SK-N-SH (cell line): ENCODE measurements around the gene CDK14. TPM values are rescaled to one million over a fixed set of nuclear protein-coding genes. Genes with fewer than 3 reads are reported as not detected.

Experiments used
- CTCF ChIA-PET: fragments of 300-600, 350-600 bp; formaldehyde crosslinking; extraction: SDS; loops from one replicate; lab custom pipeline; 2021; lab: Yijun Ruan, JAX
- POLR2A ChIA-PET: fragments of 350-600 bp; sonication (Branson Sonifier 250); formaldehyde crosslinking; extraction: SDS; loops from one replicate; lab custom pipeline; 2020; ENCODE audit warnings: antibody characterized with exemption, inconsistent platforms; lab: Yijun Ruan, JAX
- DNase-seq: peaks from one replicate; pipeline ENCODE4 v3.0.0; 2012
- H2AFZ ChIP-seq: fragments of 200-600 bp; sonication (generic); 2 replicates; pipeline ENCODE4 v1.8.1; 2016; ENCODE audit warnings: antibody characterized with exemption, mild to moderate bottlenecking, low read depth
- H3F3A ChIP-seq: fragments of 200-600 bp; sonication (generic); replicated peaks from 2 replicates; pipeline ENCODE3; 2016; ENCODE audit warnings: antibody characterized with exemption, mild to moderate bottlenecking; ENCODE audit not compliant: insufficient read depth
- H3K27ac ChIP-seq, 2 experiments: fragments of 200-500 bp in 1 of 2; fragments of 200-600 bp in 1 of 2; sonication (Bioruptor generic) in 1 of 2; sonication (generic), shearing (Covaris generic) in 1 of 2; 2 replicates each; pipeline versions ENCODE4 v1.5.1 to v1.6.1; 2014 to 2016; ENCODE audit warnings: low read depth in 2 of 2, inconsistent platforms in 1 of 2, low read length in 1 of 2, mild to moderate bottlenecking in 1 of 2, mixed read lengths in 1 of 2
- H3K27me3 ChIP-seq: fragments of 200-600 bp; sonication (generic), shearing (Covaris generic); 2 replicates; pipeline ENCODE4 v1.6.1; 2016; ENCODE audit warnings: mixed run types; ENCODE audit not compliant: insufficient read depth
- H3K36me3 ChIP-seq, 2 experiments: fragments of 200-500 bp in 1 of 2; fragments of 200-600 bp in 1 of 2; sonication (Bioruptor generic) in 1 of 2; sonication (generic) in 1 of 2; replicated peaks in 1 of 2; 2 replicates each; pipeline versions ENCODE3 to v1.5.1; 2014 to 2016; ENCODE audit warnings: low read length in 1 of 2, mild to moderate bottlenecking in 1 of 2; ENCODE audit not compliant: insufficient read depth in 2 of 2, control insufficient read depth in 1 of 2
- H3K4me1 ChIP-seq, 2 experiments: fragments of 200-500 bp in 1 of 2; fragments of 200-600 bp in 1 of 2; sonication (Bioruptor generic) in 1 of 2; sonication (generic), shearing (Covaris generic) in 1 of 2; 2 replicates each; pipeline versions ENCODE4 v1.5.1 to v1.6.1; 2014 to 2016; ENCODE audit warnings: low read depth in 1 of 2, low read length in 1 of 2, mixed run types in 1 of 2; ENCODE audit not compliant: insufficient read depth in 2 of 2, control insufficient read depth in 1 of 2
- H3K4me2 ChIP-seq: fragments of 200-600 bp; sonication (generic), shearing (Covaris generic); 2 replicates; pipeline ENCODE4 v1.6.1; 2017; ENCODE audit warnings: mixed run types
- H3K4me3 ChIP-seq, 2 experiments: fragments of 200-500 bp in 1 of 2; fragments of 200-600 bp in 1 of 2; sonication (Bioruptor generic) in 1 of 2; sonication (generic), shearing (Covaris generic) in 1 of 2; 2 replicates each; pipeline versions ENCODE4 v1.5.1 to v1.8.1; 2014 to 2016; ENCODE audit warnings: low read depth in 2 of 2, inconsistent platforms in 1 of 2, low read length in 1 of 2, mild to moderate bottlenecking in 1 of 2, mixed read lengths in 1 of 2, moderate library complexity in 1 of 2
- H3K79me2 ChIP-seq: fragments of 200-600 bp; sonication (generic); 2 replicates; pipeline ENCODE4 v1.8.1; 2017; ENCODE audit warnings: mild to moderate bottlenecking; ENCODE audit not compliant: insufficient read depth
- H3K9ac ChIP-seq: fragments of 200-600 bp; sonication (generic); 2 replicates; pipeline ENCODE4 v1.6.1; 2017; ENCODE audit warnings: mixed run types
- H3K9me2 ChIP-seq: fragments of 200-600 bp; sonication (generic); 2 replicates; pipeline ENCODE4 v1.6.1; 2017; ENCODE audit warnings: mixed run types
- H3K9me3 ChIP-seq: fragments of 200-600 bp; sonication (generic); 2 replicates; pipeline ENCODE4 v1.6.1; 2017; ENCODE audit warnings: mixed run types, mild to moderate bottlenecking, moderate library complexity
- H4K20me1 ChIP-seq: fragments of 200-600 bp; sonication (generic); 2 replicates; pipeline ENCODE4 v1.6.1; 2017; ENCODE audit warnings: mild to moderate bottlenecking, mixed run types; ENCODE audit not compliant: insufficient read depth
- ELF1 ChIP-seq: IDR thresholded peaks from 2 replicates; pipeline ENCODE4 v1.4.0; 2012
- EP300 ChIP-seq, 2 experiments: IDR thresholded peaks; 2 replicates each; pipeline versions ENCODE4 v1.4.0 to v1.6.1; 2012; ENCODE audit warnings: borderline replicate concordance in 1 of 2, low read depth in 1 of 2, low read length in 1 of 2
- EZH2phosphoT487 ChIP-seq: fragments of 200-600 bp; sonication (generic); IDR thresholded peaks from 2 replicates; pipeline ENCODE4 v1.6.1; 2017; ENCODE audit warnings: low read depth, mixed run types, mild to moderate bottlenecking, antibody characterized with exemption, moderate library complexity, borderline replicate concordance
- FOSL2 ChIP-seq: IDR thresholded peaks from 2 replicates; pipeline ENCODE4 v1.4.0; 2012; ENCODE audit warnings: low read depth, mild to moderate bottlenecking, moderate library complexity, borderline replicate concordance
- GABPA ChIP-seq: IDR thresholded peaks from 2 replicates; pipeline ENCODE4 v1.4.0; 2012; ENCODE audit warnings: low read depth, mild to moderate bottlenecking
- GATA2 ChIP-seq: sonication (generic); formaldehyde crosslinking; IDR thresholded peaks from 2 replicates; pipeline ENCODE4 v1.5.0; 2020; ENCODE audit warnings: mild to moderate bottlenecking, missing genetic modification reagents
- NFIC ChIP-seq: IDR thresholded peaks from 2 replicates; pipeline ENCODE4 v1.4.0; 2012; ENCODE audit warnings: borderline replicate concordance
- POLR2AphosphoS5 ChIP-seq: IDR thresholded peaks from 2 replicates; pipeline ENCODE4 v1.6.1; 2012; ENCODE audit warnings: low read depth, low read length
- RAD21 ChIP-seq: IDR thresholded peaks from 2 replicates; pipeline ENCODE4 v1.6.1; 2012; ENCODE audit warnings: mild to moderate bottlenecking, low read length
- RCOR1 ChIP-seq: fragments of 150-350 bp; IDR thresholded peaks from 2 replicates; pipeline ENCODE4 v1.6.1; 2017; ENCODE audit warnings: antibody characterized with exemption, low read length
- RFX5 ChIP-seq: IDR thresholded peaks from 2 replicates; pipeline ENCODE4 v1.6.1; 2012; ENCODE audit warnings: mild to moderate bottlenecking, improper control_type of control experiment, low read length
- RXRA ChIP-seq: IDR thresholded peaks from 2 replicates; pipeline ENCODE4 v1.4.0; 2012; ENCODE audit warnings: low read depth, mild to moderate bottlenecking, borderline replicate concordance
- TAF1 ChIP-seq: IDR thresholded peaks from 2 replicates; pipeline ENCODE4 v1.6.1; 2012; ENCODE audit warnings: low read depth, mild to moderate bottlenecking, low read length, moderate library complexity, borderline replicate concordance
- TEAD4 ChIP-seq: IDR thresholded peaks from 2 replicates; pipeline ENCODE4 v1.4.0; 2012; ENCODE audit warnings: mild to moderate bottlenecking, borderline replicate concordance; ENCODE audit not compliant: insufficient read depth
- YY1 ChIP-seq: IDR thresholded peaks from 2 replicates; pipeline ENCODE4 v1.4.0; 2012; ENCODE audit warnings: low read depth, mild to moderate bottlenecking
- WGBS: methylation state at CpG from one replicate; pipeline ENCODE4 v1.1.6; 2017; ENCODE audit warnings: low lambda C conversion rate; 5-methylcytosine and 5-hydroxymethylcytosine counted together
- polyA plus RNA-seq, 3 experiments: library from polyadenylated mRNA; depleted of rRNA; stranded (reverse); fragments of >200 nt; gene quantifications; 2 replicates each; pipeline ENCODE4 v1.2.3, GENCODE V29; 2012
- TF ChIP-seq, protein P1 (sequence below): fragments of 150-350 bp; IDR thresholded peaks from 2 replicates; pipeline ENCODE4 v1.6.1; 2017; ENCODE audit warnings: antibody characterized with exemption, low read length, low read depth, borderline replicate concordance
- TF ChIP-seq, protein P2 (sequence below): IDR thresholded peaks from 2 replicates; pipeline ENCODE4 v1.4.0; 2012; ENCODE audit warnings: low read depth, borderline replicate concordance
- TF ChIP-seq, protein P3 (sequence below): IDR thresholded peaks from 2 replicates; pipeline ENCODE4; 2012
- TF ChIP-seq, protein P4 (sequence below): fragments of 150-350 bp; IDR thresholded peaks from 2 replicates; pipeline ENCODE4 v1.6.1; 2016; ENCODE audit warnings: mild to moderate bottlenecking, low read depth, low read length
- TF ChIP-seq, protein P5 (sequence below): IDR thresholded peaks from 2 replicates; pipeline ENCODE4 v1.6.1; 2012; ENCODE audit warnings: mild to moderate bottlenecking, low read depth, low read length, moderate library complexity

The CDK14 gene
- polyA plus RNA-seq, 1 of the 3 experiments (the other 2 are of a cell fraction): 13.9 TPM

DNA sequence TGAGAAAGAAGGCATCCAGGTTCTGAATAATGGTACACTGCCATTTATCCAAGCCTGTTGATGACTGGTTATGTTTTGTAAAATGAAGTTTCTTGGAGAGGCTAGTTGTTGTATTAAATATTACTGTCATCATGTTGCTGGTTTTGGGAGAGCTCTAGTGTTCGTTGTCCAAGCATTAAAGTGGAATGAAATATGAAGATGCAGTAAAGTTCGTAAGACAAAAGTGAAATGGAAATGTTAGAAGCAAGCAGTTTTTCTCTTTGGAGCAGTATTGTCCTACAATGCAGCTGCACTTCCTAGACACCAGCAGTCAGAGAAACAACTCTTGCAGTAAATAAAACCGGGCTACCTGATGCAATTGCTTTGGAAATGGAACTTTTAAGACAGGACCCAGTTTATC lies 511.3 kb downstream of the CDK14 start:
- no peaks in the 10 kb centered on the region for H3K79me2 ChIP-seq
- no peaks in the 10 kb centered on the region for H3K9me2 ChIP-seq
- peaks cover 13% of the 10 kb centered on the region for H3F3A ChIP-seq
- no peak overlapping the region for H3K4me2 ChIP-seq
- 87% methylated on average over 3 of the region's 3 CpGs for WGBS
- POLR2A ChIA-PET: no interaction called here
- no peaks in the 10 kb centered on the region for H4K20me1 ChIP-seq
- H3K9me3 ChIP-seq: no peaks in the 10 kb centered on the region
- peaks cover 5 to 11% of the 10 kb centered on the region in 2 experiments for H3K36me3 ChIP-seq
- DNase-seq: no peak
- TF ChIP-seq NFIC (no peak), TEAD4 (no peak), TAF1 (no peak), RAD21 (no peak), YY1 (no peak), RXRA (no peak), GATA2 (CRISPR knock-in tag) (no peak), RFX5 (no peak), RCOR1 (no peak), EP300 (IDR thresholded peaks at IDR 0.05; ENCODE audit: borderline replicate concordance in 1 of 2, low read depth in 1 of 2, low read length in 1 of 2) (no peak), EZH2phosphoT487 (no peak), GABPA (no peak), ELF1 (no peak), FOSL2 (no peak), POLR2AphosphoS5 (no peak)
- TF ChIP-seq, protein P1, sequence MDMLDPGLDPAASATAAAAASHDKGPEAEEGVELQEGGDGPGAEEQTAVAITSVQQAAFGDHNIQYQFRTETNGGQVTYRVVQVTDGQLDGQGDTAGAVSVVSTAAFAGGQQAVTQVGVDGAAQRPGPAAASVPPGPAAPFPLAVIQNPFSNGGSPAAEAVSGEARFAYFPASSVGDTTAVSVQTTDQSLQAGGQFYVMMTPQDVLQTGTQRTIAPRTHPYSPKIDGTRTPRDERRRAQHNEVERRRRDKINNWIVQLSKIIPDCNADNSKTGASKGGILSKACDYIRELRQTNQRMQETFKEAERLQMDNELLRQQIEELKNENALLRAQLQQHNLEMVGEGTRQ: no peak
- TF ChIP-seq, protein P2, sequence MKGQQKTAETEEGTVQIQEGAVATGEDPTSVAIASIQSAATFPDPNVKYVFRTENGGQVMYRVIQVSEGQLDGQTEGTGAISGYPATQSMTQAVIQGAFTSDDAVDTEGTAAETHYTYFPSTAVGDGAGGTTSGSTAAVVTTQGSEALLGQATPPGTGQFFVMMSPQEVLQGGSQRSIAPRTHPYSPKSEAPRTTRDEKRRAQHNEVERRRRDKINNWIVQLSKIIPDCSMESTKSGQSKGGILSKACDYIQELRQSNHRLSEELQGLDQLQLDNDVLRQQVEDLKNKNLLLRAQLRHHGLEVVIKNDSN: no peak
- TF ChIP-seq, protein P3, sequence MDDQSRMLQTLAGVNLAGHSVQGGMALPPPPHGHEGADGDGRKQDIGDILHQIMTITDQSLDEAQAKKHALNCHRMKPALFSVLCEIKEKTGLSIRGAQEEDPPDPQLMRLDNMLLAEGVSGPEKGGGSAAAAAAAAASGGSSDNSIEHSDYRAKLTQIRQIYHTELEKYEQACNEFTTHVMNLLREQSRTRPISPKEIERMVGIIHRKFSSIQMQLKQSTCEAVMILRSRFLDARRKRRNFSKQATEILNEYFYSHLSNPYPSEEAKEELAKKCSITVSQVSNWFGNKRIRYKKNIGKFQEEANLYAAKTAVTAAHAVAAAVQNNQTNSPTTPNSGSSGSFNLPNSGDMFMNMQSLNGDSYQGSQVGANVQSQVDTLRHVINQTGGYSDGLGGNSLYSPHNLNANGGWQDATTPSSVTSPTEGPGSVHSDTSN: no peak
- TF ChIP-seq, protein P4, sequence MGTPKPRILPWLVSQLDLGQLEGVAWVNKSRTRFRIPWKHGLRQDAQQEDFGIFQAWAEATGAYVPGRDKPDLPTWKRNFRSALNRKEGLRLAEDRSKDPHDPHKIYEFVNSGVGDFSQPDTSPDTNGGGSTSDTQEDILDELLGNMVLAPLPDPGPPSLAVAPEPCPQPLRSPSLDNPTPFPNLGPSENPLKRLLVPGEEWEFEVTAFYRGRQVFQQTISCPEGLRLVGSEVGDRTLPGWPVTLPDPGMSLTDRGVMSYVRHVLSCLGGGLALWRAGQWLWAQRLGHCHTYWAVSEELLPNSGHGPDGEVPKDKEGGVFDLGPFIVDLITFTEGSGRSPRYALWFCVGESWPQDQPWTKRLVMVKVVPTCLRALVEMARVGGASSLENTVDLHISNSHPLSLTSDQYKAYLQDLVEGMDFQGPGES: no peak
- TF ChIP-seq, protein P5, sequence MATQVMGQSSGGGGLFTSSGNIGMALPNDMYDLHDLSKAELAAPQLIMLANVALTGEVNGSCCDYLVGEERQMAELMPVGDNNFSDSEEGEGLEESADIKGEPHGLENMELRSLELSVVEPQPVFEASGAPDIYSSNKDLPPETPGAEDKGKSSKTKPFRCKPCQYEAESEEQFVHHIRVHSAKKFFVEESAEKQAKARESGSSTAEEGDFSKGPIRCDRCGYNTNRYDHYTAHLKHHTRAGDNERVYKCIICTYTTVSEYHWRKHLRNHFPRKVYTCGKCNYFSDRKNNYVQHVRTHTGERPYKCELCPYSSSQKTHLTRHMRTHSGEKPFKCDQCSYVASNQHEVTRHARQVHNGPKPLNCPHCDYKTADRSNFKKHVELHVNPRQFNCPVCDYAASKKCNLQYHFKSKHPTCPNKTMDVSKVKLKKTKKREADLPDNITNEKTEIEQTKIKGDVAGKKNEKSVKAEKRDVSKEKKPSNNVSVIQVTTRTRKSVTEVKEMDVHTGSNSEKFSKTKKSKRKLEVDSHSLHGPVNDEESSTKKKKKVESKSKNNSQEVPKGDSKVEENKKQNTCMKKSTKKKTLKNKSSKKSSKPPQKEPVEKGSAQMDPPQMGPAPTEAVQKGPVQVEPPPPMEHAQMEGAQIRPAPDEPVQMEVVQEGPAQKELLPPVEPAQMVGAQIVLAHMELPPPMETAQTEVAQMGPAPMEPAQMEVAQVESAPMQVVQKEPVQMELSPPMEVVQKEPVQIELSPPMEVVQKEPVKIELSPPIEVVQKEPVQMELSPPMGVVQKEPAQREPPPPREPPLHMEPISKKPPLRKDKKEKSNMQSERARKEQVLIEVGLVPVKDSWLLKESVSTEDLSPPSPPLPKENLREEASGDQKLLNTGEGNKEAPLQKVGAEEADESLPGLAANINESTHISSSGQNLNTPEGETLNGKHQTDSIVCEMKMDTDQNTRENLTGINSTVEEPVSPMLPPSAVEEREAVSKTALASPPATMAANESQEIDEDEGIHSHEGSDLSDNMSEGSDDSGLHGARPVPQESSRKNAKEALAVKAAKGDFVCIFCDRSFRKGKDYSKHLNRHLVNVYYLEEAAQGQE: no peak
- no peak overlapping the region for H3K4me3 ChIP-seq
- H3K27me3 ChIP-seq: no peaks in the 10 kb centered on the region
- CTCF ChIA-PET: interaction anchor here (0.9 to 2.5 kb wide), 2 partner anchors 13 to 18 kb away, joined by 4 to 11 read pairs; no protein-coding TSS in a partner anchor
- H3K9ac ChIP-seq: no peak overlapping the region
- H3K27ac ChIP-seq: no peak overlapping the region
- peaks cover 2 to 3% of the 10 kb centered on the region in 2 experiments; a peak in 3 of 4 replicates for H3K4me1 ChIP-seq
- H2AFZ ChIP-seq: no peak overlapping the region
